IPS-NIHi7 (cell line): ENCODE data around the gene LRRC1.
"Not testable (repeated sequence)": the region's sequence is repeated elsewhere in the genome, so short reads cannot be mapped to it uniquely, and the experiment has no call there.

ENCODE experiments used
- DNase-seq: peaks from one replicate; pipeline ENCODE4 v3.0.0; 2012; ENCODE audit warnings: mixed read lengths; ENCODE audit errors: extremely low spot score

Gene LRRC1

GRCh38 chr6:53794720-53795339 is at the start of gene LRRC1:
TSS of gene LRRC1 (plus strand) at chr6:53795005. CDS start at chr6:53795257, 252 bp downstream.
- peak; percentile 94 for DNase-seq

GRCh38 chr6:53746442-53747103 is 48.2 kb upstream of the LRRC1 start:
- DNase-seq: no peak

- no peak for DNase-seq
Observed at GRCh38 chr6:53750052-53750650, 44.7 kb upstream of the LRRC1 start.

DNA sequence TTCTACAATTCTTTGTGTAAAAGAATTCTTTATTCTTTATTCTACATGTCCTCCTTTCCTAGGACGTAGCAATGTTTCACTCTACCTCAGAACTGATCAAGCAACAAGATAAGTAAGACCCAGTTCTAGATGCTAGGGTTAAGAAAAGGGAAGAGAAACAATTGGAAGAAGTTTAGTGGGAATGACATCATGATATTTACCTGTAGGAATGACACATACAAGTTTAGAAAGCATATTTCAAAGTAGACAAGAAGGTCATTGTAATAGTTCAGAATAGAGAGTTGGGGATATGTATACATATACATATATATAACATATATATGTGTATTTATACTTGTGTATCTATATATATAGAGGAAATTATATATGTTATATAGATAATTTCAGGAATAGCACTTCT is 43.4 kb upstream of the LRRC1 start:
- DNase-seq: no peak

- no peak for DNase-seq
Observed at GRCh38 chr6:53752440-53752839, 42.4 kb upstream of the LRRC1 start.

- no peak for DNase-seq
Observed at GRCh38 chr6:53752856-53753255, 41.9 kb upstream of the LRRC1 start.

DNA sequence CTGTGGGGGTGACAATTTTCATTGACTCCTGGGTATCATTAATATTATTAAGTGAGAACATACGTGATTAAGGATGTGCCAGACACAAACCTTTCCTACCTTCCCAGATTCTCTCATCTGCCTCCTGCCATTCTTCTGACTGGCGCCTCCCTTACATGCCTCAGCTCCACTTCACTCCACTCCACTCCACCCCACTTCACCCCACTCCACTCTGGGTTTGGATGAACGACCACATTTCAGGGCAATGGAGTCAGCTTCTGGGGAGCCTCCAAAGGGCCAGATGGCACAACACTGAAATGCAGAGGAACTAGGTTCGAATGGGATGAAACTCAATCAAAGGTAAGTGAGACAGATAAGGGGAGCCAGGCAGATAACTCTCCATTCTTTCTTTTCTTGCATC is 40.5 kb upstream of the LRRC1 start:
- no peak for DNase-seq

GRCh38 chr6:53756396-53756795 is 38.4 kb upstream of the LRRC1 start:
- no peak for DNase-seq

- DNase-seq: no peak
Observed at GRCh38 chr6:53758496-53758895, 36.3 kb upstream of the LRRC1 start.

- DNase-seq: no peak
Observed at GRCh38 chr6:53761036-53761435, 33.8 kb upstream of the LRRC1 start.

GRCh38 chr6:53765270-53765669 is 29.5 kb upstream of the LRRC1 start:
- DNase-seq: no peak

DNA sequence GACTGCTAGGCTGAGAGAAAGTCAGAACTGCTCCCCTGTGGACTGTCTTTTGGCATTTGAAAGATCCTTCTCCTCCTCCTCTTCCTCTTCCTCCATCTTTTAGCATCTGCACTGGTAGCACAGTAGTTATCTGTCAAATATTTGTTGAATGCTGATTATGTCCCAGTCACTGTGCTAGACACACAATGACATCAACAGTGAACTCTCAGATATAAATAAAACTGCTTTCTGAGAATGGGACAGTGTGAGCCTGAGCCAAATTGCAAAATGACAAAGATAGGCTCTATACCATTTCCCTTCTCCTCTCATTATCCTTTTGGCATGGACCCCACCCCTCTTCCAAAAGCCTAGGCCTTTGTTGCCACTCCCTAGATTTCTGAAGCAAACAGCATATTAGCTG is 27.9 kb upstream of the LRRC1 start:
- no peak for DNase-seq

DNA sequence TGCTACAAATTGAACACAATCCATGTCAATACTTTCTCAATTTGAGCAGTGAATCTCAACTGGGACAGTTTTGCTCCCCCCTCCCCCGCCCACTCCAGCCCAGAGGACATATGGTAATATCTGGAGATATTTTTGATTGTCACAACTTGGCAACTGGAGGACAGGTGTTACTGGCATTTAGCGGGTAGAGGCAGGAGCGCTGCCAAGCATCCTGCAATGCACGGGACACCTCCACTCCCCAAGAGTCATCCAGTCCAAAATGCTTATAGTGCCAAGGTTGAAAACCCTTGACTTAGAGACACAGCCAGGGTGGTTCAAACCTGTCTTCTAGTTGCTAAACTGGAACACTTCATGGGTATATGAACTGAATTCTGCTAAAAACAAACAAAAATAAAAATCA is 26.9 kb upstream of the LRRC1 start:
- DNase-seq: no peak

DNA sequence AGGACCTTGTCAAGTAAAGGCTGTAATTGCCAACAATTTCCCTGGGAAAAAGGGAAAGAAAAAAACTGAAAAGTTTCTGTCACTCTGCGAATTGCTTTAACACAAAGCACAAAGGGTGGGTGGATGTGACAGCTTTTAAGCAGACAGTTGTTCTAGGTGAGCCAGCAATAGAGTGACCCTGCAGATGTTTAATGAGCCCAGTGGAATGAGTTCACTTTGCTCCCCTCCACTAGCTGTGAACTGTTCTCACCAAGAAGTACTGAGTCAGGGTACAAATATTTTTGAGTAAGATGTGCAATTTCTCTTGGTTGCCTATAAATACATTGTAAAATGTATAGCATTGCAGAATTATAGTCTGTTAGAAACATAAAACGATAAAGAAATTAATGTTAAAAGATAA is 26.2 kb upstream of the LRRC1 start:
- no peak for DNase-seq

DNA sequence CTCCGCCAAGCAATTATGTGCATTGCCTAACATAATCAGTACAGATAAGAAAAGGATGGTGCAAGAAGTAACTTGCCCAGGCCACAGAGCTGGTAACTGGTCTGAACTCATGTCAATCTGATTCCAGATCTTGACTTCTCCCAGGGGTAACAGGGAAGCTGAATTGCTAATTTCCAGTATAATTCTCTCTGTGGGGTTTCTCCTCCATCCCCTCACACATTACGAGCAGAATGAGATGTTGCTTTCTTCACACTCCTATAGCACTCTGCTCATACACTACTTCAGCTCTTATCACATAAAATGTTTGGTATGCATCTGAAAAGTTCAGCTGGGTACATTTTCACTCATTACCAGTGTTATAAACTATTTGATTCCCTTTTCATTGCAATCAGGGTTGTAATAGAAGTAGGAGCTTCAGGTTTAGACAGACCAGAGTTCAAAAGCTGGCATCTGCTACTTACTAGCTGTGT is 24.0 kb upstream of the LRRC1 start:
- no peak for DNase-seq

DNA sequence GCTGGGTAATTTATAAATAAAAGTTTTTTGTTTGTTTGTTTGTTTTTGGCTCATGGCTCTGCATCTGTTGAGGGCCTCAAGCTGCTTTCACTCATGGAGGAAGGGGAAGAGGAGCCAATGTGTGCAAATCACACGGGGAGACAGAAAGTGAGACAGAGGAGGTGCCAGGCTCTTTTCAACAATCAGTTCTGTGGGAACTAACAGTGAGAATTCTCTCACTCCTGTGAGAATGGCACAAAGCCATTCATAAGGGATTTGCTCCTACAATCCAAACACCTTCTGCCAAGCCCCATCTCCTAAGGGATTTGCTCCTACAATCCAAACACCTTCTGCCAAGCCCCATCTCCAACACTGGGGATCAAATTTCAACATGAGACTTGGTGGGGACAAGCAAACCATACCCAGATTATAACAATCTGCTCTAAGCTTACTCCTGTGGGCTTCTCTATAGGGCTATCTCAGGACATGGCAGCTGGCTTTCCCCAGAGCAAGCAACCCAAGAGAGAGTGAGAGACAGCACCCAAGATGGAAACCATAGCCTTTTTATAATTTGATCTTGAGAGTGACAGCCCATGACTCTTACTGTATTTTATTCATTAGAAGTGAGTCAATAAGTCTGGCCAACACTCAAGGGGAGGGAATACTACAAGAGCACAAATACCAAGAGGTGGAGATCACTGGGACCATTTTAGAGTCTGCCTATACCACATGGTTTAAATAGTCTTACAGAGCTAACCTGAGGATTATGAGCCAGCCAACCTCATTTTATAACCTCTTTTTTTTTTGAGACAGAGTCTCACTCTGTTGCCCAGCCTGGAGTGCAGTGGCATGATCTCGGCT is 22.8 kb upstream of the LRRC1 start:
- no peak for DNase-seq

DNA sequence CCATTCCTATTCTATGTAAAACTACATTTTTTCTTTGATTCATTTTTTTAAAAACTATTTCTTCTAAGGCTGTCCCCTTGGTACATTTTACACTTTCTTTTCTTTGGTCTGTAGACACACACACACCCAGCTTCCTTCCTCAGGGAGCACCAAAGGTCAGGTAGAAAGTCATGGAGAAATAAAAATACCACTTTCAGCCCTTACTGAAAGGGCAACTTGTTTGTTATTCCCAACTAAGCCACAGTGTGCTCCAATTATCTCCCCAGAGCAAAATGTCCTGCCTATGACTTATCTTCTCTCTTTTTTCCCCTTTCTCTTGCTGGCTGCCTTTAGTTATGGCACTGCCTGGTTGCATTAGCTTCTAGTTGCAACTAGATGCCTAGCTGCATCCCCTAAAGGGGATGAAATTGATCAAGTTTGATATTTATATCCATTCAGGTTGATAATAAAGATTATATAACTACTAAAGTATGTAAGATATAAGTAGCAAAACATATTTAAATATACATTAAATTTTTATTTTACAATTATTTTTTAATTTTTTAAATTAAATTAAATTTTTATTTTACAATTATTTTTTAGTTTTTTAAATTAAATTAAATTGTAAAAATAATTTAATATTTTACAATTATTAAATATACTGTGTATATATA is 21.6 kb upstream of the LRRC1 start:
- no peak for DNase-seq

GRCh38 chr6:53776152-53776551 is 18.7 kb upstream of the LRRC1 start:
- DNase-seq: not testable (repeated sequence)

- DNase-seq: not testable (repeated sequence)
Observed at GRCh38 chr6:53784991-53785390, 9.8 kb upstream of the LRRC1 start.

DNA sequence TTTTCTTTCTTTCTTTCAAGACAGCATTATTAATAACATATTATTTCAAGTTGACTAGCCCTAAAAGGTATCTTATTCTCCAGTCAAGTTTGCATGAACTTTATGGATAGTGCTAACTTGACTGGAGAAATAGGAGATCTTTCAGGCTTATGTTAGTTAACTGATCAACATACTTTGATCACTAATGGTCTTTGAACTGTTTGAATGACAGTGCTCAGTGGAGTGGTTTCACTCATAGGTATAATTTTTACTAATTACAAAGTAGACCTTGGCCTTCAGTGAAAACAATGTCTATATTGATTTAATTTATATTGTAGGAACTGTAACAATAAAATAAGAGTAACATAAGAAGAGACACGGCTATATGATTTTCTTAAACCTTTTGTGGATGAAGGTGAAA is 8.0 kb upstream of the LRRC1 start:
- DNase-seq: no peak

DNA sequence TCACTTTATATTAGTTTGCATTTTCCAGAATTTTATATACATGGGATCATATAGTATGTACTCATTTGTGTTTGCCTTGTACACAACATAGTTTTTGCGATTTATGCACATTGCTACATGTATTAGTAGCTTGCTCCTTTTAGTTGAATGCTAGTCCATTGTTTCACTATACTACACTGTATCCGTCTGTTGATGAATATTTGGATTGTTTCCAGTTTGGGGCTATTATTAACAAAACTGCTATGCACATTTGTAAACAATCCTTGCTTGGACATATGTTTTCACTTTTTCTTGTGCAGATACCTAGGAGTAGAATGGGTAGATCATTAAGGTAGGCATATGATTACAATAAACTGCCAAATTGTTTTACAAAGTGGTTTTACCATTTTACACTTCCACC is 3.9 kb upstream of the LRRC1 start:
- no peak for DNase-seq

DNA sequence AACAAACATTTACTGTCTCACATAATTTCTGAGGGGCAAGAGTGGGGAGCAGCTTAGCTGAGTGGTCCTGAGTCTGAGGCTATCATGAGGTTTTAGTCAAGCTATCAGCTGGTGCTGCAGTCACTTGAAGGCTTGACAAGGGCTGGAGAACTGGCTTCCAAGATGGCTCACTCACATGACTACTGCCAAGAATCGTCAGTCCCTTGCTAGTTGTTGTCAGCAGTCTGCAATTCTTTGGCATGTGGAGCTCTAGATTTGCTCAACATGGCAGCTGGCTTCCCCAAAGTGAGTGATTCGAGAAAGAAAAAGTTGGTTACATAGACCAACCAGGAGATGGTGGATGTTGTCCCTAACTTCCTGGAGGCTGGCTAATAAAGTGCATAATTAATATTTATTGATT is 2.8 kb upstream of the LRRC1 start:
- DNase-seq: no peak
